ENCODE results near the gene STH.
"Not testable (repeated sequence)": the region's sequence is repeated elsewhere in the genome, so short reads cannot be mapped to it uniquely, and the experiment has no call there.

The STH gene

GRCh38 chr17:46009681-46010596 is 10.9 kb downstream of the STH start:
- DNase-seq: no peak

- DNase-seq: no peak
These were observed 11.6 kb downstream of the STH start for GRCh38 chr17:46010597-46011186.

GRCh38 chr17:46011711-46012505 is 12.9 kb downstream of the STH start:
- no peak for DNase-seq

- no peak for DNase-seq
These were observed 13.5 kb downstream of the STH start for GRCh38 chr17:46012506-46013079.

- DNase-seq: no peak
These were observed 14.1 kb downstream of the STH start for GRCh38 chr17:46013127-46013501.

- no peak for DNase-seq
These were observed 14.6 kb downstream of the STH start for GRCh38 chr17:46013502-46014165.

- not testable (repeated sequence) for DNase-seq
These were observed 20.4 kb downstream of the STH start for GRCh38 chr17:46019408-46019925.

GRCh38 chr17:46020023-46020761 is 21.1 kb downstream of the STH start:
- peak; percentile 56 for DNase-seq

- DNase-seq: no peak
These were observed 21.9 kb downstream of the STH start for GRCh38 chr17:46020998-46021397.

- not testable (repeated sequence) for DNase-seq
These were observed 24.3 kb downstream of the STH start for GRCh38 chr17:46023366-46023765.

- no peak for DNase-seq
These were observed 24.8 kb downstream of the STH start for GRCh38 chr17:46023783-46024388.

- no peak for DNase-seq
These were observed 25.5 kb downstream of the STH start for GRCh38 chr17:46024590-46024989.

GRCh38 chr17:46025060-46025459 is 26.0 kb downstream of the STH start:
- DNase-seq: no peak

- DNase-seq: no peak
These were observed 26.6 kb downstream of the STH start for GRCh38 chr17:46025510-46026165.

GRCh38 chr17:46026166-46027047 is 27.4 kb downstream of the STH start:
- DNase-seq: no peak

GRCh38 chr17:46027048-46027975 is 28.3 kb downstream of the STH start:
- no peak for DNase-seq

GRCh38 chr17:46027976-46028325 is 28.9 kb downstream of the STH start:
- no peak for DNase-seq

- no peak for DNase-seq
These were observed 29.3 kb downstream of the STH start for GRCh38 chr17:46028374-46028773.

Measured in stimulated activated CD4-positive, alpha-beta T cell treated with anti-CD3 and anti-CD28 coated beads, Interleukin-15, amount 100 ng/mL, for 24 hours (primary cell).